ENCODE data around the gene KCTD11.
"Not testable (repeated sequence)": the region's sequence is repeated elsewhere in the genome, so short reads cannot be mapped to it uniquely, and the experiment has no call there.

KCTD11 gene

GRCh38 chr17:7327501-7327900 lies 24.5 kb upstream of the KCTD11 start:
- H3K27me3 ChIP-seq = no peaks in the 10 kb centered on the region
- no peak for TF ChIP-seq Cebpa-rat (IDR thresholded peaks at IDR 0.05)
- peak overlapping the region in 2 of 11 experiments; percentile 10 to 90; a peak in 1 of 22 replicates for H3K27ac ChIP-seq
- peaks cover 35 to 43% (median 37%) of the 10 kb centered on the region in 10 experiments for H3K4me1 ChIP-seq
- peak overlapping the region; percentile 80 to 97 (median 88) for H3K4me2 ChIP-seq
- H3K9ac ChIP-seq = peak overlapping the region in 9 of 11 experiments; percentile 81 to 91 (median 89); a peak in 16 of 22 replicates
- H3K4me3 ChIP-seq = peak overlapping the region in 1 of 10 experiments; percentile 86; a peak in 3 of 20 replicates
- peaks cover 32 to 51% (median 43%) of the 10 kb centered on the region in 11 experiments for H3K36me3 ChIP-seq
- no peaks in the 10 kb centered on the region for H3K9me3 ChIP-seq (replicated peaks in 1 of 11)
- peaks cover 0 to 19% (median 4%) of the 10 kb centered on the region in 11 experiments; a peak in 3 of 22 replicates for H4K20me1 ChIP-seq

- Histone ChIP-seq H3K4me1 (peaks cover 39 to 48% (median 41%) of the 10 kb centered on the region in 10 experiments), H3K27ac (peak overlapping the region in 7 of 11 experiments; percentile 10 to 96 (median 90); a peak in 9 of 22 replicates), H3K36me3 (peaks cover 27 to 46% (median 38%) of the 10 kb centered on the region in 11 experiments), H3K27me3 (no peaks in the 10 kb centered on the region), H3K9me3 (replicated peaks in 1 of 11) (no peaks in the 10 kb centered on the region), H3K9ac (peak overlapping the region; percentile 81 to 96 (median 89)), H4K20me1 (peaks cover 0 to 17% (median 3%) of the 10 kb centered on the region in 11 experiments; a peak in 3 of 22 replicates), H3K4me2 (peak overlapping the region; percentile 80 to 97 (median 88)), H3K4me3 (peak overlapping the region in 9 of 10 experiments; percentile 74 to 86 (median 84); a peak in 17 of 20 replicates)
- TF ChIP-seq Cebpa-rat (IDR thresholded peaks at IDR 0.05) = no peak
These were observed 24.0 kb upstream of the KCTD11 start for GRCh38 chr17:7328009-7328408.

- H3K4me3 ChIP-seq = peak within 1 kb of the TSS; percentile 74 to 86 (median 82)
- H3K4me1 ChIP-seq = peaks cover 39 to 56% (median 47%) of the 10 kb centered on the region in 10 experiments
- H3K27me3 ChIP-seq = no peaks in the 10 kb centered on the region
- no peaks in the 10 kb centered on the region for H3K9me3 ChIP-seq (replicated peaks in 1 of 11)
- peaks cover 18 to 37% (median 29%) of the 10 kb centered on the region in 11 experiments for H3K36me3 ChIP-seq
- peak within 1 kb of the TSS; percentile 88 to 99 (median 96) for H3K4me2 ChIP-seq
- H4K20me1 ChIP-seq = peaks cover 0 to 10% (median under 1%) of the 10 kb centered on the region in 11 experiments; a peak in 3 of 22 replicates
- peak within 1 kb of the TSS; percentile 79 to 96 (median 90) for H3K27ac ChIP-seq
- no peak for TF ChIP-seq Cebpa-rat (IDR thresholded peaks at IDR 0.05)
- peak within 1 kb of the TSS; percentile 81 to 96 (median 89) for H3K9ac ChIP-seq
These were observed 23.1 kb upstream of the KCTD11 start, which contains the start of gene NEURL4 for GRCh38 chr17:7328840-7329373. Gene NEURL4 (minus strand): TSS chr17:7329335. CDS start chr17:7329312, 23 bp downstream.

GRCh38 chr17:7329374-7329996 lies 22.5 kb upstream of the KCTD11 start:
- TF ChIP-seq Cebpa-rat (IDR thresholded peaks at IDR 0.05) = peak in 4 of 11 experiments; percentile 41 to 45 (median 41); a peak in 5 of 22 replicates
- peaks cover 0 to 7% (median 0%) of the 10 kb centered on the region in 11 experiments; a peak in 2 of 22 replicates for H4K20me1 ChIP-seq
- peak overlapping the region; percentile 74 to 86 (median 82) for H3K4me3 ChIP-seq
- H3K27me3 ChIP-seq = no peaks in the 10 kb centered on the region
- H3K4me2 ChIP-seq = peak overlapping the region; percentile 88 to 99 (median 96)
- H3K27ac ChIP-seq = peak overlapping the region; percentile 79 to 96 (median 90)
- H3K36me3 ChIP-seq = peaks cover 14 to 31% (median 23%) of the 10 kb centered on the region in 11 experiments
- H3K4me1 ChIP-seq = peaks cover 39 to 61% (median 53%) of the 10 kb centered on the region in 10 experiments
- H3K9ac ChIP-seq = peak overlapping the region; percentile 81 to 96 (median 89)
- H3K9me3 ChIP-seq (replicated peaks in 1 of 11) = no peaks in the 10 kb centered on the region

- TF ChIP-seq Cebpa-rat (IDR thresholded peaks at IDR 0.05) = no peak
- Histone ChIP-seq H3K4me1 (peaks cover 41 to 68% (median 59%) of the 10 kb centered on the region in 10 experiments), H3K27ac (peak overlapping the region; percentile 79 to 96 (median 90); a peak in 21 of 22 replicates), H3K9me3 (replicated peaks in 1 of 11) (no peaks in the 10 kb centered on the region), H3K4me3 (peak overlapping the region; percentile 74 to 86 (median 82)), H3K9ac (peak overlapping the region; percentile 81 to 96 (median 89)), H3K36me3 (peaks cover 9 to 25% (median 19%) of the 10 kb centered on the region in 11 experiments), H4K20me1 (peaks cover 0 to 4% (median 0%) of the 10 kb centered on the region in 11 experiments; a peak in 2 of 22 replicates), H3K27me3 (no peaks in the 10 kb centered on the region), H3K4me2 (peak overlapping the region; percentile 88 to 99 (median 96))
These were observed 21.8 kb upstream of the KCTD11 start for GRCh38 chr17:7329997-7330637.

GRCh38 chr17:7330638-7331015 lies 21.3 kb upstream of the KCTD11 start:
- peak overlapping the region in 10 of 11 experiments; percentile 79 to 96 (median 90); a peak in 19 of 22 replicates for H3K27ac ChIP-seq
- no peak for TF ChIP-seq Cebpa-rat (IDR thresholded peaks at IDR 0.05)
- peak overlapping the region; percentile 67 to 96 (median 89); a peak in 21 of 22 replicates for H3K9ac ChIP-seq
- peaks cover 46 to 73% (median 64%) of the 10 kb centered on the region in 10 experiments for H3K4me1 ChIP-seq
- no peaks in the 10 kb centered on the region for H3K9me3 ChIP-seq (replicated peaks in 1 of 11)
- peak overlapping the region; percentile 88 to 99 (median 96) for H3K4me2 ChIP-seq
- peaks cover 0 to 4% (median 0%) of the 10 kb centered on the region in 11 experiments; a peak in 2 of 22 replicates for H4K20me1 ChIP-seq
- H3K4me3 ChIP-seq = peak overlapping the region; percentile 74 to 86 (median 82)
- H3K36me3 ChIP-seq = peaks cover 9 to 20% (median 14%) of the 10 kb centered on the region in 11 experiments
- no peaks in the 10 kb centered on the region for H3K27me3 ChIP-seq

GRCh38 chr17:7332111-7332510 lies 19.9 kb upstream of the KCTD11 start:
- Histone ChIP-seq H3K4me2 (peak overlapping the region; percentile 63 to 98 (median 93)), H3K4me1 (peaks cover 57 to 83% (median 79%) of the 10 kb centered on the region in 10 experiments)

GRCh38 chr17:7332600-7333069 lies 19.3 kb upstream of the KCTD11 start:
- H3K36me3 ChIP-seq; H3K27me3 ChIP-seq; H3K9me3 ChIP-seq (replicated peaks in 1 of 11); H4K20me1 ChIP-seq: not testable (repeated sequence)
- Histone ChIP-seq H3K4me2 (peak overlapping the region; percentile 63 to 98 (median 93)), H3K27ac (peak overlapping the region in 3 of 11 experiments; percentile 19 to 51 (median 47); a peak in 4 of 22 replicates), H3K4me1 (peaks cover 57 to 83% (median 80%) of the 10 kb centered on the region in 10 experiments), H3K4me3 (peak overlapping the region in 1 of 10 experiments; percentile 24; a peak in 2 of 20 replicates), H3K9ac (peak overlapping the region in 5 of 11 experiments; percentile 21 to 38 (median 25); a peak in 3 of 22 replicates)

More at GRCh38 chr17:7332111-7332510, 19.9 kb upstream of the KCTD11 start:
- Histone ChIP-seq H3K4me3 (peak overlapping the region in 1 of 10 experiments; percentile 24; a peak in 2 of 20 replicates), H3K27me3 (no peaks in the 10 kb centered on the region), H4K20me1 (peaks cover 0 to 4% (median 0%) of the 10 kb centered on the region in 11 experiments; a peak in 1 of 22 replicates), H3K36me3 (peaks cover 0 to 5% (median 0%) of the 10 kb centered on the region in 11 experiments; a peak in 7 of 22 replicates), H3K9me3 (replicated peaks in 1 of 11) (no peaks in the 10 kb centered on the region), H3K27ac (peak overlapping the region in 5 of 11 experiments; percentile 3 to 51 (median 19); a peak in 4 of 22 replicates), H3K9ac (peak overlapping the region in 6 of 11 experiments; percentile 21 to 38 (median 24); a peak in 5 of 22 replicates)
- no peak for TF ChIP-seq Cebpa-rat (IDR thresholded peaks at IDR 0.05)

Data from BLaER1 treated with 17β-estradiol and CSF1 and Interleukin-3, amounts not matched to agents 10 nM and 100 nM (cell line).